ENCODE data around the gene TMEM131. TPM values are rescaled to one million over a fixed set of nuclear protein-coding genes. Genes with fewer than 3 reads are reported as not detected.

The TMEM131 gene
- total RNA-seq, 2 donors from 2014 or later = 20.7 to 21.8 TPM

GRCh38 chr2:97935719-97936161, 60.0 kb downstream of the TMEM131 start:
- Histone ChIP-seq H3K27me3 (no peaks in the 10 kb centered on the region), H3K27ac (no peak overlapping the region), H3K36me3 (no peaks in the 10 kb centered on the region), H3K4me3 (no peak overlapping the region), H3K9me3 (no peaks in the 10 kb centered on the region), H3K4me1 (peaks cover 0 to 45% of the 10 kb centered on the region in 2 donors)
- DNase-seq (ENCODE audit: low spot score) = no peak
- no peak for TF ChIP-seq CTCF (IDR thresholded peaks at IDR 0.05)

- H3K27ac ChIP-seq = no peak overlapping the region
Measured at GRCh38 chr2:97932975-97933662, 62.6 kb downstream of the TMEM131 start.

GRCh38 chr2:97931858-97932225, 63.9 kb downstream of the TMEM131 start:
- no peak overlapping the region for H3K4me3 ChIP-seq
- no peaks in the 10 kb centered on the region for H3K36me3 ChIP-seq
- H3K9me3 ChIP-seq = no peaks in the 10 kb centered on the region
- no peak for DNase-seq (ENCODE audit: low spot score)
- H3K27ac ChIP-seq = no peak overlapping the region
- peaks cover 0 to 60% of the 10 kb centered on the region in 2 donors for H3K4me1 ChIP-seq
- no peak for TF ChIP-seq CTCF (IDR thresholded peaks at IDR 0.05)
- H3K27me3 ChIP-seq = no peaks in the 10 kb centered on the region

More at GRCh38 chr2:97932975-97933662, 62.6 kb downstream of the TMEM131 start:
- no peaks in the 10 kb centered on the region for H3K9me3 ChIP-seq
- no peak overlapping the region for H3K4me3 ChIP-seq
- no peak for DNase-seq (ENCODE audit: low spot score)
- H3K4me1 ChIP-seq = peaks cover 0 to 62% of the 10 kb centered on the region in 2 donors
- H3K36me3 ChIP-seq = no peaks in the 10 kb centered on the region
- TF ChIP-seq CTCF (IDR thresholded peaks at IDR 0.05) = no peak
- no peaks in the 10 kb centered on the region for H3K27me3 ChIP-seq

GRCh38 chr2:97931118-97931857, 64.5 kb downstream of the TMEM131 start:
- no peak overlapping the region for H3K4me3 ChIP-seq
- DNase-seq (ENCODE audit: low spot score) = no peak
- H3K9me3 ChIP-seq = no peaks in the 10 kb centered on the region
- H3K4me1 ChIP-seq = peaks cover 0 to 55% of the 10 kb centered on the region in 2 donors
- TF ChIP-seq CTCF (IDR thresholded peaks at IDR 0.05) = no peak
- H3K27me3 ChIP-seq = no peaks in the 10 kb centered on the region
- H3K36me3 ChIP-seq = no peaks in the 10 kb centered on the region
- peak overlapping the region in 1 of 2 donors; percentile 3 for H3K27ac ChIP-seq

GRCh38 chr2:97928591-97928990, 67.2 kb downstream of the TMEM131 start:
- H3K9me3 ChIP-seq = no peaks in the 10 kb centered on the region
- no peaks in the 10 kb centered on the region for H3K27me3 ChIP-seq
- peaks cover 0 to 31% of the 10 kb centered on the region in 2 donors for H3K4me1 ChIP-seq
- no peak for TF ChIP-seq CTCF (IDR thresholded peaks at IDR 0.05)
- no peak overlapping the region for H3K4me3 ChIP-seq
- H3K36me3 ChIP-seq = peaks cover 15% of the 10 kb centered on the region
- H3K27ac ChIP-seq = no peak overlapping the region
- no peak for DNase-seq (ENCODE audit: low spot score)
